GM10266 (cell line): ENCODE data around the gene SLC9A2.

Experiments
- DNase-seq: peaks from one replicate; pipeline ENCODE4 v3.0.0; 2012; ENCODE audit errors: extremely low spot score
- TF ChIP-seq, protein P1 (sequence below): IDR thresholded peaks from 2 replicates; pipeline ENCODE4 v1.5.1; 2012; ENCODE audit warnings: mild to moderate bottlenecking, low read depth; ENCODE audit not compliant: control insufficient read depth, insufficient read depth; ENCODE audit errors: missing control alignments

SLC9A2 gene

DNA sequence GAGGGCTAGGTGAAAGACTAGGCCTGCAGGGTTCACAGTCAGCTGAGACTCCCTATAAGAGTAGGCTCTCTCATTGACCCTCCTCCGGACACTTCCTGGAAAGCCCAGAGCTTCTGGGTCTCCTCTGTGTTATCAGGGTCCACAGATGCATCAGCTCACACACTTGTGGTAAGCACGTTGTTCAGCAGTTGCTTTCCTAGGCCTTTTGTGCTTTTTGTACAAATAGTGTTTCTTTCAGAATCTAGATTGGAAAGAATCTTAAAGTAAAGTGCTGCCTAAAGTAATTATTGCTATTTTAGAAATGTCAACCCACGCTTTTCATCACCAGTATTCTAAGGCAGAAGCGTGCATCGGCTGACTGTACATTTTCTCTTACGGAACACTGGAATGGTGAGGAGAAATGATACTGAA, 15.5 kb downstream of the SLC9A2 start:
- no peak for DNase-seq
- TF ChIP-seq, protein P1, sequence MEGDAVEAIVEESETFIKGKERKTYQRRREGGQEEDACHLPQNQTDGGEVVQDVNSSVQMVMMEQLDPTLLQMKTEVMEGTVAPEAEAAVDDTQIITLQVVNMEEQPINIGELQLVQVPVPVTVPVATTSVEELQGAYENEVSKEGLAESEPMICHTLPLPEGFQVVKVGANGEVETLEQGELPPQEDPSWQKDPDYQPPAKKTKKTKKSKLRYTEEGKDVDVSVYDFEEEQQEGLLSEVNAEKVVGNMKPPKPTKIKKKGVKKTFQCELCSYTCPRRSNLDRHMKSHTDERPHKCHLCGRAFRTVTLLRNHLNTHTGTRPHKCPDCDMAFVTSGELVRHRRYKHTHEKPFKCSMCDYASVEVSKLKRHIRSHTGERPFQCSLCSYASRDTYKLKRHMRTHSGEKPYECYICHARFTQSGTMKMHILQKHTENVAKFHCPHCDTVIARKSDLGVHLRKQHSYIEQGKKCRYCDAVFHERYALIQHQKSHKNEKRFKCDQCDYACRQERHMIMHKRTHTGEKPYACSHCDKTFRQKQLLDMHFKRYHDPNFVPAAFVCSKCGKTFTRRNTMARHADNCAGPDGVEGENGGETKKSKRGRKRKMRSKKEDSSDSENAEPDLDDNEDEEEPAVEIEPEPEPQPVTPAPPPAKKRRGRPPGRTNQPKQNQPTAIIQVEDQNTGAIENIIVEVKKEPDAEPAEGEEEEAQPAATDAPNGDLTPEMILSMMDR: no peak

DNA sequence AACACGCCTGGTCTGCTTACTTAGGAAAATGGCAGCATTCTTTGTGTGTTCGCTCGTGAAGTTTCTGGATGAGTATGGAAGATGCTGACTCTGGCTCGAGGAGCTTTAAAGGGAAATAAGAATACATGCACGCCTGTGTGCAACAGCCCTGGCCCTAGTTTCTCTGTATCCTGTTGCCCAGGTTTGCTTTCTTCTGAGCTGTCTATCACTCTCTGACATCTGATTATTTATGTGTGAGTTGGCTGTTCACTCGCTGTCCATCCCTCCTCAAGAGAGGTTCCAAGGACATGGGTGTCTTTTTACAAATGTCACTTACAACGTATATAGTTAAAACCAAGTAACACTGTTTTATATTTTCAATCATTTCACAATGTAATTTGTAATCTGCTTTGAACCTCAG, 16.0 kb downstream of the SLC9A2 start:
- DNase-seq: no peak
- TF ChIP-seq, protein P1: no peak

DNA sequence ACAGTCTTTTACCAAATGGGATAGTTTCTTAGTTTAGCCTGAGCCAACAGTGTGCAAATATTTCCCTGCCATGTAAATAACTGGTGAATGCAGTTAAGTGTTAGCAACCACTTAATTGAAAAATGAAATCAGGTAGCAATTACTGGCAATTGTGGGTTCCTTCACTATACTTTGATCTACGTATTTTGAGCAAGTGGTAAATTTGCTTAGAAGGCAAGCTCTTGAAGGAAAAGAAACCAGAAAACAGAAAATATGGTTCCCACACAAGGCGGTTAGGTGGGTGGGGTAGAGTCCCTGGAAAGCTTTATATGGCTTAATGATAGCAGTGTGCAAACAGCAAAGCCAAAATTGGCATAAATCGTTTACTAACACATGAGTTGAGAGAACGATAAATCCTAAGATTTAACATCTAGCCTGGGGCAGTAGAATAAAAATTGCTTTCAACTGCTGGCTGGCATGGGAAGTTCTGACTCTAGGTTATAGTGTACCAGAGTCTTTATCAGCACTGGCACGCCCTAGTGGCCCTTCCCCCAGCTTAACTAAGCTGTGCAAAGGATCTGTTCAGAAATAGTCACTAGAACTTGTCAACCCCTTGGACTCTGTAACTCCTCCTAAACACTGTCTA, 17.0 kb downstream of the SLC9A2 start:
- TF ChIP-seq, protein P1: no peak
- no peak for DNase-seq

DNA sequence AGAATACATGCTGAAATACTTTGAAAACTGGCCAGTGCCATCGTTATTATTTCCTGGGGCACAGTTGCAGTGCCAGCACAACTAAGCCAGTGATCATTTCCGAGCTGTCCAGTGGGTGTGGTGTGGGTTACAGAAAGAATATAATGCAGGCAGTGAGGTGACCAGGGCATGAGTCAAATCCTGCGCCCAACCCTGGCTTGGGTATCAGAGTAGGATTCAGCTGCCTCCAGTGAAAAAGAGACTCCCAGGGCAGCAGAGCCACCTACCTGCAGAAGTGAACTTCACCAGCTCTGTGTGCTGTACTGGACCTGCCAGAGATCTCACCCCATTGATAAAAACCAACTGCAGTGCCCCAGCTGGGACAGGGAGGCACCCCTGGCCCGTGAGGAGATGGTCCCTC, 18.0 kb downstream of the SLC9A2 start:
- no peak for DNase-seq
- TF ChIP-seq, protein P1: no peak

DNA sequence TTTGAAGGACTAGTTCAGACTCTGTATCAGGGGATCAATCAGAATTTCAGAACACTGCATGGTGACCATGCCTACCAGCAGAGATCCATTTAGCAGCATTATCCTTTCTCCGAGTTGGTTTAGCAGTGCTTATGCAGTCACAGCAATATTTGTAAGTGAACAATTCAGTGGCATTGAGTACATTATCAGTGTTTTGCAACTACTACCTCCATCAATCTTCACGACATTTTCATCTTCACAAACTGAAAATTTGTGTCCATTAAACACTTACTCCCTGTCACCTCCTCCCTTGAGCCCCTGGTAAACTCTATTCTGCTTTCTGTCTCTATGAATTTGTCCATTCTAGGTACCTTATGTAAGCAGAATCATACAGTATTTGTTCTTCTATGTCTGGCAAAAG, 20.1 kb downstream of the SLC9A2 start:
- TF ChIP-seq, protein P1: no peak
- no peak for DNase-seq

DNA sequence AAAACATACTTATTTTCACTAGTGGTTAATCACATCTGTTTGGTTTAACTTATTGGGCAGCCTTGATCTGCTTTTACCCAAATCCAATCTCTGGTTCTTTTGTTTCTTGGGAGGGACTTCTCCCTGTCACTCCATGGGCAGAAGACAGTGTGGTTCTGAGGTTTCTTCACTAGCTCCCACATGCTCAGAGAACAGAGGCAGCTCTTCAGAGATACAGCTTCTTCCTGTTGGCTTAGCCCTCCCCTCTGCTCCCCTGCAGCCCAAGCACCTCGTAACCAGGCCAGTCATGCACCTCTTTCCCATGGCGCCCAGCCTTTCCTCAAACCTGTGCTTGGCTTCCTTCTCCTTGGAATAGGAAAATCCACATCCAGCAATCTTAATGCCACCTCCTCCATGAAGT, 32.8 kb downstream of the SLC9A2 start:
- no peak for DNase-seq
- TF ChIP-seq, protein P1: no peak

DNA sequence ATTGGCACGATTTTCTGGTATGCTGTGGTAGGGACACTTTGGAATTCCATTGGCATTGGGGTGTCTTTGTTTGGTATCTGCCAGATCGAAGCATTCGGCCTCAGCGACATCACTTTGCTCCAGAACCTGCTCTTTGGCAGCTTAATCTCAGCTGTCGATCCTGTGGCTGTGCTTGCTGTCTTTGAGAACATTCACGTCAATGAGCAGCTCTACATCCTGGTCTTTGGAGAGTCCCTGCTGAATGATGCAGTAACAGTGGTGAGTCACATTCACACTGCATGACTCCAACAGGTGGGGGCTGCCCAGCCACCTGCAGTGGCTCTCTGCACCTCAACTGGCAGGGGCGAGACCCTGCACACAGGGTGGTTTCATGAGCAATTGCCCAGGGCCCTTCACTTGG, 38.4 kb downstream of the SLC9A2 start:
- TF ChIP-seq, protein P1: no peak
- peak; percentile 36 for DNase-seq
